K562 (cell line): ENCODE results near the gene PCP4L1. TPM values are rescaled to one million over a fixed set of nuclear protein-coding genes. Genes with fewer than 3 reads are reported as not detected.

Source experiments
- ATAC-seq: fragments of 200-7000 bp; cut with Tn5 transposase; 3 replicates; pipeline ENCODE4 v1.9.1; 2020; ENCODE audit warnings: moderate library complexity
- BruUV-seq: library from RNA; stranded (reverse); fragments of 400-500 nt; replicated peaks from 2 replicates; lab custom pipeline; 2021; lab: Mats Ljungman, UMichigan
- CTCF ChIA-PET: fragments of 300-600 bp; formaldehyde crosslinking; extraction: SDS; loops from one replicate; lab custom pipeline; 2021; ENCODE audit warnings: low intra/inter-chr PET ratio; lab: Yijun Ruan, JAX
- POLR2A ChIA-PET: fragments of 300-600, 350-650 bp; sonication (Branson Sonifier 250); formaldehyde crosslinking; extraction: SDS; loops from one replicate; lab custom pipeline; 2021; ENCODE audit warnings: antibody characterized with exemption, inconsistent platforms; lab: Yijun Ruan, JAX
- DNase-seq, 4 experiments: peaks; one replicate each; pipeline versions ENCODE4 v3.0.0 to v3.0.0-alpha.2; 2011 to 2018; ENCODE audit warnings: low spot score in 3 of 4, mixed read lengths in 3 of 4; ENCODE audit errors: extremely low read depth in 1 of 4
- FAIRE-seq: peaks from 2 replicates; lab custom pipeline; 2011; peaks lifted over from hg19 to GRCh38; lab: Jason Lieb, UNC
- H2AFZ ChIP-seq: 2 replicates; pipeline ENCODE4 v1.6.0; 2011; ENCODE audit warnings: low read depth, low read length, control low read depth, inconsistent platforms
- H3K27ac ChIP-seq: fragments of 200-600 bp; 3 replicates; pipeline ENCODE4 v1.8.0; 2011; ENCODE audit warnings: low read depth, mild to moderate bottlenecking, control low read depth, inconsistent platforms, low read length, moderate library complexity, mixed read lengths; ENCODE audit errors: extremely low read depth
- H3K27me3 ChIP-seq, 2 experiments: fragments of 300-600 bp in 1 of 2; 2 replicates in 1 of 2; 3 replicates in 1 of 2; pipeline versions ENCODE4 v1.6.0 to v1.8.0; 2011; ENCODE audit warnings: inconsistent platforms in 2 of 2, low read length in 2 of 2, mild to moderate bottlenecking in 1 of 2, mixed read lengths in 1 of 2, moderate library complexity in 1 of 2; ENCODE audit not compliant: control insufficient read depth in 2 of 2, insufficient read depth in 2 of 2
- H3K36me3 ChIP-seq: fragments of 300-600 bp; 3 replicates; pipeline ENCODE4 v1.8.0; 2011; ENCODE audit warnings: mild to moderate bottlenecking, low read length, inconsistent platforms; ENCODE audit not compliant: control insufficient read depth, insufficient read depth
- H3K4me1 ChIP-seq, 2 experiments: fragments of 200-600 bp in 1 of 2; replicated peaks in 1 of 2; 2 replicates in 1 of 2; 3 replicates in 1 of 2; pipeline versions ENCODE4 v1.5.1 to v1.8.0; 2011; ENCODE audit warnings: inconsistent platforms in 2 of 2, low read length in 2 of 2, mild to moderate bottlenecking in 1 of 2, mixed read lengths in 1 of 2, moderate library complexity in 1 of 2; ENCODE audit not compliant: control insufficient read depth in 2 of 2, insufficient read depth in 2 of 2
- H3K4me2 ChIP-seq: 2 replicates; pipeline ENCODE4 v1.6.1; 2011; ENCODE audit warnings: low read length, control low read depth, inconsistent platforms, mixed read lengths; ENCODE audit not compliant: insufficient read depth
- H3K4me3 ChIP-seq: fragments of 200-600 bp; sonication (generic), shearing (Covaris generic); 2 replicates; pipeline ENCODE4 v1.5.1; 2016; ENCODE audit warnings: control low read depth, inconsistent platforms
- H3K79me2 ChIP-seq: fragments of 200-600 bp; 3 replicates; pipeline ENCODE4 v1.8.0; 2011; ENCODE audit warnings: low read length, inconsistent platforms; ENCODE audit not compliant: control insufficient read depth, insufficient read depth
- H3K9ac ChIP-seq, 2 experiments: 2 replicates each; pipeline versions ENCODE4 v1.6.0 to v1.6.1; 2011; ENCODE audit warnings: low read depth in 2 of 2, low read length in 2 of 2, control low read depth in 1 of 2, inconsistent platforms in 1 of 2, mild to moderate bottlenecking in 1 of 2, mixed read lengths in 1 of 2; ENCODE audit not compliant: insufficient read depth in 1 of 2
- H3K9me1 ChIP-seq: one replicate; pipeline ENCODE4 v1.6.0; 2011; ENCODE audit warnings: inconsistent platforms, mild to moderate bottlenecking, low read length, moderate library complexity; ENCODE audit not compliant: control insufficient read depth, insufficient read depth
- H3K9me3 ChIP-seq: replicated peaks from 2 replicates; pipeline ENCODE4 v1.5.1; 2011; ENCODE audit warnings: low read depth, low read length, inconsistent platforms; ENCODE audit not compliant: control insufficient read depth, insufficient read depth
- H4K20me1 ChIP-seq: replicated peaks from 2 replicates; pipeline ENCODE4 v1.6.1; 2011; ENCODE audit warnings: low read length, inconsistent platforms, mixed read lengths; ENCODE audit not compliant: control insufficient read depth, insufficient read depth
- DMBX1 ChIP-seq: fragments of 250-450 bp; sonication (Bioruptor Pico); IDR thresholded peaks from 2 replicates; pipeline ENCODE4 v1.8.0; 2022; ENCODE audit warnings: inconsistent platforms, mild to moderate bottlenecking, moderate library complexity, borderline replicate concordance
- ETV6 ChIP-seq, 3 experiments: fragments of 150-350 bp in 1 of 3; sonication (generic) in 1 of 3; formaldehyde crosslinking in 1 of 3; IDR thresholded peaks; 2 replicates each; pipeline versions ENCODE4 v1.6.1 to v1.8.0; 2014 to 2022; ENCODE audit warnings: borderline replicate concordance in 2 of 3, low read depth in 2 of 3, antibody characterized with exemption in 1 of 3, low read length in 1 of 3, mild to moderate bottlenecking in 1 of 3, missing genetic modification reagents in 1 of 3
- HNRNPL ChIP-seq: fragments of 200-400 bp; formaldehyde crosslinking; IDR thresholded peaks from 2 replicates; pipeline ENCODE4 v1.6.1; 2017; ENCODE audit warnings: low read depth, mild to moderate bottlenecking, low read length
- KLF13 ChIP-seq: fragments of 450-650 bp; IDR thresholded peaks from 2 replicates; pipeline ENCODE4 v1.6.1; 2016; ENCODE audit warnings: missing genetic modification characterization, low read depth, mild to moderate bottlenecking, missing compliant biosample characterization, moderate library complexity, borderline replicate concordance
- KLF16 ChIP-seq: IDR thresholded peaks from 2 replicates; pipeline ENCODE4 v1.6.1; 2016; ENCODE audit warnings: antibody characterized with exemption
- MCM7 ChIP-seq, 2 experiments: fragments of 450-650 bp; IDR thresholded peaks; 2 replicates each; pipeline ENCODE4 v1.6.1; 2016 to 2018
- MYC ChIP-seq, 2 experiments: fragments of 250-450 bp in 1 of 2; sonication (Bioruptor Pico) in 1 of 2; IDR thresholded peaks; 2 replicates each; pipeline versions ENCODE4 v1.5.1 to v1.6.1; 2012 to 2021; ENCODE audit warnings: low read depth in 2 of 2, borderline replicate concordance in 1 of 2, improper control_type of control experiment in 1 of 2, low read length in 1 of 2, mild to moderate bottlenecking in 1 of 2, moderate library complexity in 1 of 2
- NELFE ChIP-seq: IDR thresholded peaks from 2 replicates; pipeline ENCODE4 v1.6.1; 2011; ENCODE audit warnings: mild to moderate bottlenecking; ENCODE audit not compliant: insufficient read depth, insufficient read length
- SLC30A9 ChIP-seq: fragments of 250-450 bp; sonication (Bioruptor Pico); IDR thresholded peaks from 2 replicates; pipeline ENCODE4 v1.8.0; 2022; ENCODE audit warnings: mild to moderate bottlenecking, moderate library complexity
- ZNF184 ChIP-seq: sonication (generic); formaldehyde crosslinking; IDR thresholded peaks from 2 replicates; pipeline ENCODE4 v1.5.0; 2020; ENCODE audit warnings: missing genetic modification reagents
- ZNF311 ChIP-seq: fragments of 250-450 bp; sonication (Bioruptor Pico); IDR thresholded peaks from 2 replicates; pipeline ENCODE4 v1.4.0; 2020; ENCODE audit warnings: mild to moderate bottlenecking, moderate library complexity
- ZSCAN29 ChIP-seq: fragments of 450-650 bp; IDR thresholded peaks from 2 replicates; pipeline ENCODE4 v1.6.1; 2017
- WGBS: fragments of 100-300 bp; shearing (Covaris generic); methylation state at CpG from one replicate; pipeline ENCODE4 v1.1.6; 2016; ENCODE audit warnings: low coverage, mixed read lengths; ENCODE audit not compliant: insufficient coverage; ENCODE audit errors: missing lambda C conversion rate; 5-methylcytosine and 5-hydroxymethylcytosine counted together
- in situ Hi-C: fragments of 300-500 bp; cut with MboI; formaldehyde crosslinking; loops from 4 replicates; pipeline ENCODE4 v1.15.0; 2018; ENCODE audit warnings: inconsistent platforms, mixed read lengths
- intact Hi-C: fragments of 100-400 bp; cut with micrococcal nuclease; formaldehyde crosslinking; loops from 2 replicates; pipeline ENCODE4 v1.14.2; 2022
- polyA plus RNA-seq, 8 experiments: library from polyadenylated mRNA; depleted of rRNA in 4 of 8; stranded (reverse) in 5 of 8; unstranded in 3 of 8; fragments of >200 nt; fragmentation: Nextera tagmentation in 2 of 8; fragmentation: Illumina TruSeq in 1 of 8; extraction: Ambion mirVana in 2 of 8; extraction: Trizol in 1 of 8; gene quantifications; 2 replicates each; pipeline versions ENCODE4 v1.2.1 to v1.2.3, GENCODE V29; 2011 to 2014; ENCODE audit warnings: inconsistent platforms in 1 of 8, missing spikeins in 1 of 8
- total RNA-seq, 7 experiments: library from RNA; depleted of rRNA in 6 of 7; stranded (reverse); fragments of >200 nt in 6 of 7; fragmentation: Illumina TruSeq in 2 of 7; extraction: Trizol in 2 of 7; gene quantifications; 2 replicates each; pipeline versions ENCODE4 v1.2.1 to v1.2.3, GENCODE V29; 2011 to 2021; ENCODE audit warnings: low replicate concordance in 1 of 7
- TF ChIP-seq, protein P1 (sequence below), 3 experiments: fragments of 200-800 bp in 1 of 3; fragments of 250-450 bp in 1 of 3; fragments of 450-650 bp in 1 of 3; sonication (Bioruptor Pico) in 1 of 3; sonication (Bioruptor generic) in 1 of 3; formaldehyde crosslinking in 1 of 3; IDR thresholded peaks; 2 replicates each; pipeline versions ENCODE4 v1.6.1 to v1.8.0; 2016 to 2022; ENCODE audit warnings: mild to moderate bottlenecking in 2 of 3, missing genetic modification characterization in 2 of 3, missing compliant biosample characterization in 1 of 3, moderate library complexity in 1 of 3

PCP4L1 gene
- total and polyA plus RNA-seq, 9 of the 15 experiments (the other 6 are each of a cell fraction or from before 2014, with no cell fraction given), result not detected

DNA sequence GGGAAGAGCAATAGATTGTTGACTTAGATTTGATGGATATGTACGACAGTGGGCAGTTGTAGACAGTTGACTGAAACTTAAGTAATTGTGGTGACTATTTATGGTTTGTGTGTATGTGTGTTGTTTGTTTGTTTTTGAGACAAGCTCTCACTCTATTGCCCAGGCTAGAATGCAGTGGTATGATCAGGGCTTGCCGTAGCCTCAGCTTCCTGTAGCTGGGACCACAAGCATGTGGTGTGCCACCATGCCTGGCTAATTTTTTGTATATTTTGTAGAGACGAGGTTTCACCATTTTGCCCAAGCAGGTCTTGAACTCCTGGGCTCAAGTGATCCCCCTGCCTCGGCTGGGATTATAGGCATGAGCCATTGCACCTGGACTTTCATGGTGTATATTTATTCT, 65.5 kb downstream of the PCP4L1 start (continued):
- TF ChIP-seq, protein P1, sequence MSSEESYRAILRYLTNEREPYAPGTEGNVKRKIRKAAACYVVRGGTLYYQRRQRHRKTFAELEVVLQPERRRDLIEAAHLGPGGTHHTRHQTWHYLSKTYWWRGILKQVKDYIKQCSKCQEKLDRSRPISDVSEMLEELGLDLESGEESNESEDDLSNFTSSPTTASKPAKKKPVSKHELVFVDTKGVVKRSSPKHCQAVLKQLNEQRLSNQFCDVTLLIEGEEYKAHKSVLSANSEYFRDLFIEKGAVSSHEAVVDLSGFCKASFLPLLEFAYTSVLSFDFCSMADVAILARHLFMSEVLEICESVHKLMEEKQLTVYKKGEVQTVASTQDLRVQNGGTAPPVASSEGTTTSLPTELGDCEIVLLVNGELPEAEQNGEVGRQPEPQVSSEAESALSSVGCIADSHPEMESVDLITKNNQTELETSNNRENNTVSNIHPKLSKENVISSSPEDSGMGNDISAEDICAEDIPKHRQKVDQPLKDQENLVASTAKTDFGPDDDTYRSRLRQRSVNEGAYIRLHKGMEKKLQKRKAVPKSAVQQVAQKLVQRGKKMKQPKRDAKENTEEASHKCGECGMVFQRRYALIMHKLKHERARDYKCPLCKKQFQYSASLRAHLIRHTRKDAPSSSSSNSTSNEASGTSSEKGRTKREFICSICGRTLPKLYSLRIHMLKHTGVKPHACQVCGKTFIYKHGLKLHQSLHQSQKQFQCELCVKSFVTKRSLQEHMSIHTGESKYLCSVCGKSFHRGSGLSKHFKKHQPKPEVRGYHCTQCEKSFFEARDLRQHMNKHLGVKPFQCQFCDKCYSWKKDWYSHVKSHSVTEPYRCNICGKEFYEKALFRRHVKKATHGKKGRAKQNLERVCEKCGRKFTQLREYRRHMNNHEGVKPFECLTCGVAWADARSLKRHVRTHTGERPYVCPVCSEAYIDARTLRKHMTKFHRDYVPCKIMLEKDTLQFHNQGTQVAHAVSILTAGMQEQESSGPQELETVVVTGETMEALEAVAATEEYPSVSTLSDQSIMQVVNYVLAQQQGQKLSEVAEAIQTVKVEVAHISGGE (CRISPR knock-in tag; IDR thresholded peaks at IDR 0.05), result no peak
- no peak for TF ChIP-seq DMBX1 (CRISPR knock-in tag)
- TF ChIP-seq KLF13, result no peak

DNA sequence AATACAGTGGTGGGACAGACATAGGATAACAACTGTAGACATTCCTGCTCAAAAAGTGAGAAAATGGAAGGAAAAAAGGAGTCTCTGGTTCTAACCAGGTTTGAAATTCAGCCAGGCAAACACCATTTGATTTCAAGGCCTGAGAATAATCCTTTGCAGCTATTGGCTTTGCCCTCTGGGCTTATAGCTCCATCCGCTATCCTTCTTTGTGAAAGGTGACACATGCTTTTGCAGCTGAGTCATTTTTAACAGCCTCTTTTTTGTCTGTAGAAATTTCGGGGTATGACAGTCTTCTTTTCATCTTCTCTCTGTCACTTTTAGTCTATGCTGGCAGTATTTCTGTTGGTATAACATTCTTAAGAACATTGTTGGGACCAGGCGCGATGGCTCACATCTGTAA, 71.8 kb downstream of the PCP4L1 start:
- POLR2A ChIA-PET, result no interaction called here
- H3K9ac ChIP-seq, result no peak overlapping the region
- H3K27ac ChIP-seq, result no peak overlapping the region; the same call in 2 of the 3 replicates
- H3K4me1 ChIP-seq, result no peaks in the 10 kb centered on the region
- in situ Hi-C loops, result no loop called here
- H3K79me2 ChIP-seq, result no peaks in the 10 kb centered on the region
- no TSS peak for BruUV-seq
- no peak for FAIRE-seq
- H3K9me1 ChIP-seq, result no peaks in the 10 kb centered on the region
- H3K4me3 ChIP-seq, result no peak overlapping the region
- no peak overlapping the region for H3K4me2 ChIP-seq
- peaks cover 82% of the 10 kb centered on the region for H3K36me3 ChIP-seq
- intact Hi-C loops, result no loop called here
- no peaks in the 10 kb centered on the region for H3K27me3 ChIP-seq
- ATAC-seq, result no peak
- no peak for TF ChIP-seq ETV6 (IDR thresholded peaks at IDR 0.05; ENCODE audit: borderline replicate concordance in 1 of 2, low read depth in 2 of 2, low read length in 1 of 2)
- no peak for TF ChIP-seq ETV6 (CRISPR knock-in tag; IDR thresholded peaks at IDR 0.05; ENCODE audit: borderline replicate concordance)
- TF ChIP-seq HNRNPL, result no peak
- no peak for TF ChIP-seq MYC (IDR thresholded peaks at IDR 0.05; ENCODE audit: low read depth, low read length)
- no peak for TF ChIP-seq MYC (CRISPR knock-in tag; IDR thresholded peaks at IDR 0.05; ENCODE audit: borderline replicate concordance, low read depth)
- TF ChIP-seq ZNF184 (CRISPR knock-in tag), result no peak
- no peak for TF ChIP-seq KLF16
- TF ChIP-seq ZSCAN29, result no peak
- no peak for TF ChIP-seq MCM7 (IDR thresholded peaks at IDR 0.05)
- TF ChIP-seq SLC30A9 (CRISPR knock-in tag), result no peak
- no peak for TF ChIP-seq ZNF311 (CRISPR knock-in tag)
- TF ChIP-seq NELFE, result no peak
- CTCF ChIA-PET, result no interaction called here
- H4K20me1 ChIP-seq, result no peaks in the 10 kb centered on the region
- H2AFZ ChIP-seq, result no peak overlapping the region
- no peaks in the 10 kb centered on the region for H3K9me3 ChIP-seq
- DNase-seq, result no peak
- WGBS, result 95% methylated on average over 4 of the region's 4 CpGs
